ENCODE data around the gene ACSL5.
A peak's percentile ranks its signal among the peaks of the same experiment; 100 is the strongest.

DNA sequence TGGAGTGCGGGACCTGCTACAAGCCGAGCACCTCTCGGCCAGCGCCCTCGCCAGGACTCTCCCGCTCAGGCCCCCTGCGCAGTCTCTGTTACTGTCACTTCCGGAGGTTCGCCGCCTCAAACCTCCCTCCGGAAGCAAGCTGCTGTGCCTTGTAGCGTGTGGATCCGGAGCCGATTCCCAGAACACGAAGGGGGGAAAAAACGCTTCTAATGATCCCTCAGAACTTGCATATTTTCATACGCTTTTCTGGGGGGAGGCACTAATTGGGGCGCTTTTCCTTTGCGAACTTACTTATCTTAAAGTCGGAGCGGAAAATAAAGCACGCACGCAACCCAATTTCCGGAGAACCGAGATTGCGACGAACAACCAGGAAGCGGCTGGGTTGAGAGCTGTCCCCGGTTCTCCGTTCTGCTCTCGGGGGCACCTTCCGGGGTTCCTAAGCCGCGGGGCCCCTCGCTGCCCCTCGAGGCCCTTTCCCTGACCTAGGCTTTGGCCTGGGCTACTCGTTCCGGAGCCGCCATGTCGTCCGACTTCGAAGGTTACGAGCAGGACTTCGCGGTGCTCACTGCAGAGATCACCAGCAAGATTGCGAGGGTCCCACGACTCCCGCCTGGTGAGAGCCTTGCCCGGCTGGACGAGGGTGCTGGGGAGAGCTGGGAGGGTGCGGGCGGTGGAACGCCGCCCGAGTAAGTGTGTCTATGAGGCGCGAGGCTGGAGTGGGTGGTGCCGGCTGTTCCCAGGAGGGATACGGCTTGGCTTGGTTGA is 73.1 kb downstream of the ACSL5 start, which contains the start of the genes VTI1A and ZDHHC6:
- TF ChIP-seq, protein P1, sequence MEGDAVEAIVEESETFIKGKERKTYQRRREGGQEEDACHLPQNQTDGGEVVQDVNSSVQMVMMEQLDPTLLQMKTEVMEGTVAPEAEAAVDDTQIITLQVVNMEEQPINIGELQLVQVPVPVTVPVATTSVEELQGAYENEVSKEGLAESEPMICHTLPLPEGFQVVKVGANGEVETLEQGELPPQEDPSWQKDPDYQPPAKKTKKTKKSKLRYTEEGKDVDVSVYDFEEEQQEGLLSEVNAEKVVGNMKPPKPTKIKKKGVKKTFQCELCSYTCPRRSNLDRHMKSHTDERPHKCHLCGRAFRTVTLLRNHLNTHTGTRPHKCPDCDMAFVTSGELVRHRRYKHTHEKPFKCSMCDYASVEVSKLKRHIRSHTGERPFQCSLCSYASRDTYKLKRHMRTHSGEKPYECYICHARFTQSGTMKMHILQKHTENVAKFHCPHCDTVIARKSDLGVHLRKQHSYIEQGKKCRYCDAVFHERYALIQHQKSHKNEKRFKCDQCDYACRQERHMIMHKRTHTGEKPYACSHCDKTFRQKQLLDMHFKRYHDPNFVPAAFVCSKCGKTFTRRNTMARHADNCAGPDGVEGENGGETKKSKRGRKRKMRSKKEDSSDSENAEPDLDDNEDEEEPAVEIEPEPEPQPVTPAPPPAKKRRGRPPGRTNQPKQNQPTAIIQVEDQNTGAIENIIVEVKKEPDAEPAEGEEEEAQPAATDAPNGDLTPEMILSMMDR (conservative IDR thresholded peaks at IDR 0.05 in 1 of 2, IDR thresholded peaks at IDR 0.05 in 1 of 2; ENCODE audit: extremely low read depth in 1 of 2, insufficient read depth in 1 of 2, low read depth in 1 of 2, low read length in 2 of 2) = peak in 1 of 2 donors; percentile 40
- no peak for TF ChIP-seq EZH2 (IDR thresholded peaks at IDR 0.05; ENCODE audit: borderline replicate concordance, low read length)
